ENCODE data around the gene EMID1.

EMID1 gene

GRCh38 chr22:29306835-29307595, 101.3 kb downstream of the EMID1 start:
- Histone ChIP-seq H3K9me3 (ENCODE audit: control insufficient read depth in 1 of 2, low read length in 2 of 2) (no peaks in the 10 kb centered on the region), H3K27ac (ENCODE audit: low read depth, low read length) (peak overlapping the region; percentile 66), H3K9ac (ENCODE audit: low read depth in 1 of 2, low read length in 2 of 2) (peak overlapping the region; percentile 71 to 72), H3K36me3 (ENCODE audit: control insufficient read depth in 1 of 2, insufficient read depth in 2 of 2, low read length in 2 of 2) (no peaks in the 10 kb centered on the region), H3K4me1 (ENCODE audit: control insufficient read depth in 1 of 2, insufficient read depth in 2 of 2, low read length in 2 of 2) (peaks cover 50 to 65% of the 10 kb centered on the region in 2 donors), H3K4me3 (ENCODE audit: low read depth in 1 of 2, low read length in 2 of 2) (peak overlapping the region; percentile 75 to 86), H3K27me3 (ENCODE audit: control insufficient read depth in 1 of 2, insufficient read depth in 2 of 2, low read length in 2 of 2) (no peaks in the 10 kb centered on the region)

- Histone ChIP-seq H3K27ac (ENCODE audit: low read depth, low read length) (no peak overlapping the region), H3K4me1 (ENCODE audit: control insufficient read depth in 1 of 2, insufficient read depth in 2 of 2, low read length in 2 of 2) (peaks cover 44 to 59% of the 10 kb centered on the region in 2 donors), H3K9me3 (ENCODE audit: control insufficient read depth in 1 of 2, low read length in 2 of 2) (no peaks in the 10 kb centered on the region), H3K4me3 (ENCODE audit: low read depth in 1 of 2, low read length in 2 of 2) (peak overlapping the region; percentile 75 to 86), H3K9ac (ENCODE audit: low read depth in 1 of 2, low read length in 2 of 2) (peak overlapping the region; percentile 71 to 72), H3K27me3 (ENCODE audit: control insufficient read depth in 1 of 2, insufficient read depth in 2 of 2, low read length in 2 of 2) (no peaks in the 10 kb centered on the region), H3K36me3 (ENCODE audit: control insufficient read depth in 1 of 2, insufficient read depth in 2 of 2, low read length in 2 of 2) (no peaks in the 10 kb centered on the region)
Observed at GRCh38 chr22:29307596-29308147, 102.0 kb downstream of the EMID1 start.

DNA sequence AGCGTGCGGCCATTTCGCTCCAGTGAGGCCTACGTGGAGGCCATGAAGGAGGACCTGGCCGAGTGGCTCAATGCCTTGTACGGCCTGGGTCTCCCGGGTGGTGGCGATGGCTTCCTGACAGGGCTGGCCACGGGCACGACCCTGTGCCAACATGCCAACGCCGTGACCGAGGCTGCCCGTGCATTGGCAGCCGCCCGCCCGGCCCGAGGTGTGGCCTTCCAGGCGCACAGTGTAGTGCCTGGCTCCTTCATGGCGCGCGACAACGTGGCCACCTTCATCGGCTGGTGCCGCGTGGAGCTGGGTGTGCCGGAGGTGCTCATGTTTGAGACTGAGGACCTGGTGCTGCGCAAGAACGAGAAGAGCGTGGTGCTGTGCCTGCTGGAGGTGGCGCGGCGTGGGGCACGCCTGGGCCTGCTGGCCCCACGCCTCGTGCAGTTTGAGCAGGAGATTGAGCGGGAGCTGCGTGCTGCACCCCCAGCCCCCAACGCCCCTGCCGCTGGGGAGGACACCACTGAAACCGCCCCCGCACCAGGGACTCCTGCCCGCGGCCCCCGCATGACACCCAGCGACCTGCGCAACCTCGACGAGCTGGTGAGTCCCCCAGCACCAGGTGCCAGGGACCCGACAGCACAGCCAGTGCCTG, 102.6 kb downstream of the EMID1 start:
- peak overlapping the region; percentile 75 to 86 for H3K4me3 ChIP-seq (ENCODE audit: low read depth in 1 of 2, low read length in 2 of 2)
- peak overlapping the region in 1 of 2 donors; percentile 72 for H3K9ac ChIP-seq (ENCODE audit: low read depth in 1 of 2, low read length in 2 of 2)
- no peaks in the 10 kb centered on the region for H3K36me3 ChIP-seq (ENCODE audit: control insufficient read depth in 1 of 2, insufficient read depth in 2 of 2, low read length in 2 of 2)
- H3K9me3 ChIP-seq (ENCODE audit: control insufficient read depth in 1 of 2, low read length in 2 of 2), result no peaks in the 10 kb centered on the region
- H3K27ac ChIP-seq (ENCODE audit: low read depth, low read length), result no peak overlapping the region
- H3K27me3 ChIP-seq (ENCODE audit: control insufficient read depth in 1 of 2, insufficient read depth in 2 of 2, low read length in 2 of 2), result no peaks in the 10 kb centered on the region
- H3K4me1 ChIP-seq (ENCODE audit: control insufficient read depth in 1 of 2, insufficient read depth in 2 of 2, low read length in 2 of 2), result peaks cover 38 to 58% of the 10 kb centered on the region in 2 donors

DNA sequence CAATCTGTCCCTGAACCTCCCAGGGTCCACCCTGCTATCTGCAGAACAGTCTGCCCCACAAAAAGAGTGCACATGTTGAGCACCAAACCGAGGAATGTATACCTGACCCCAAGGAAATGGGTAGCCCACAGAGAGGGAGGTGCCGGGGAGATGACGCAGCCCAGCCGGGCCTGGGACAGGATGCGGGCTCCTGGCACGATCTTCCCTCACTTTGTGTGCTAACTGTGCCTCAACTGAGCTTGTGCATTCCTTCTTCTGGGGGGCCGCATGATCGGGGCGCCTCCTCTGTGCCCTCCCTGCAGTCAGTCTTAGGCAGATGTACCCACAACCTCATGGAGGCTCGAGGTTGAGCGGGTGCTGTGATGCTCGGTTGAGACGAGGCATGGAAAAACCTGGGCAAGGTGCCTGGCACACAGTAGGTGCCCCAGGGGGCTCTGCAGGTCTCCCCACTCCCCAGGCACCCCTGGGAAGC, 103.1 kb downstream of the EMID1 start:
- Histone ChIP-seq H3K9ac (ENCODE audit: low read depth in 1 of 2, low read length in 2 of 2) (peak overlapping the region in 1 of 2 donors; percentile 2), H3K9me3 (ENCODE audit: control insufficient read depth in 1 of 2, low read length in 2 of 2) (no peaks in the 10 kb centered on the region), H3K4me3 (ENCODE audit: low read depth in 1 of 2, low read length in 2 of 2) (peak overlapping the region; percentile 50 to 86), H3K27ac (ENCODE audit: low read depth, low read length) (no peak overlapping the region), H3K4me1 (ENCODE audit: control insufficient read depth in 1 of 2, insufficient read depth in 2 of 2, low read length in 2 of 2) (peaks cover 39 to 59% of the 10 kb centered on the region in 2 donors), H3K27me3 (ENCODE audit: control insufficient read depth in 1 of 2, insufficient read depth in 2 of 2, low read length in 2 of 2) (peaks cover 0 to 2% of the 10 kb centered on the region in 2 donors), H3K36me3 (ENCODE audit: control insufficient read depth in 1 of 2, insufficient read depth in 2 of 2, low read length in 2 of 2) (no peaks in the 10 kb centered on the region)

All from duodenal mucosa (tissue), 2 donors.